Keratinocyte (primary cell): ENCODE data around the gene PRKCG. TPM values are rescaled to one million over a fixed set of nuclear protein-coding genes. Genes with fewer than 3 reads are reported as not detected.
A peak's percentile ranks its signal among the peaks of the same experiment; 100 is the strongest.
"Not testable (repeated sequence)": the region's sequence is repeated elsewhere in the genome, so short reads cannot be mapped to it uniquely, and the experiment has no call there.

Experiments used
- DNase-seq: peaks from one replicate; pipeline ENCODE4 v3.0.0-alpha.2; 2011; ENCODE audit warnings: low read depth, missing footprints, low spot score
- FAIRE-seq: peaks from 2 replicates; lab custom pipeline; 2011; peaks lifted over from hg19 to GRCh38; lab: Jason Lieb, UNC
- H2AFZ ChIP-seq: 2 replicates; pipeline ENCODE4 v1.6.0; 2012; ENCODE audit warnings: low read length, control low read depth, inconsistent platforms; ENCODE audit not compliant: control insufficient read depth
- H3K27ac ChIP-seq: 2 replicates; pipeline ENCODE4 v1.5.1; 2011; ENCODE audit warnings: low read length; ENCODE audit not compliant: control insufficient read depth, insufficient read depth
- H3K27me3 ChIP-seq: 3 replicates; pipeline ENCODE4 v1.6.0; 2011; ENCODE audit warnings: low read length; ENCODE audit not compliant: control insufficient read depth, insufficient read depth; ENCODE audit errors: extremely low read depth
- H3K36me3 ChIP-seq, 2 experiments: 2 replicates in 1 of 2; 3 replicates in 1 of 2; pipeline ENCODE4 v1.5.1; 2011; ENCODE audit warnings: low read length in 2 of 2, mild to moderate bottlenecking in 1 of 2; ENCODE audit not compliant: control insufficient read depth in 2 of 2, insufficient read depth in 2 of 2; ENCODE audit errors: extremely low read depth in 1 of 2
- H3K4me1 ChIP-seq: 3 replicates; pipeline ENCODE4 v1.5.1; 2011; ENCODE audit warnings: low read length; ENCODE audit not compliant: control insufficient read depth, insufficient read depth; ENCODE audit errors: extremely low read depth
- H3K4me2 ChIP-seq: 3 replicates; pipeline ENCODE4 v1.6.0; 2011; ENCODE audit warnings: low read depth, low read length; ENCODE audit not compliant: control insufficient read depth, insufficient read depth; ENCODE audit errors: extremely low read depth
- H3K4me3 ChIP-seq, 3 experiments: fragments of 200-600 bp in 1 of 3; sonication (generic) in 1 of 3; 2 replicates in 2 of 3; 3 replicates in 1 of 3; pipeline ENCODE4 v1.5.1; 2011 to 2016; ENCODE audit warnings: low read length in 3 of 3, mild to moderate bottlenecking in 3 of 3, control low read depth in 2 of 3, inconsistent platforms in 1 of 3, low read depth in 1 of 3, mixed read lengths in 1 of 3, mixed run types in 1 of 3, moderate library complexity in 1 of 3; ENCODE audit not compliant: control insufficient read depth in 2 of 3, insufficient read depth in 2 of 3; ENCODE audit errors: extremely low read depth in 1 of 3
- H3K79me2 ChIP-seq: 2 replicates; pipeline ENCODE4 v1.6.0; 2012; ENCODE audit warnings: low read length; ENCODE audit not compliant: control insufficient read depth, insufficient read depth
- H3K9ac ChIP-seq: 3 replicates; pipeline ENCODE4 v1.6.0; 2011; ENCODE audit warnings: low read length; ENCODE audit not compliant: control insufficient read depth, insufficient read depth; ENCODE audit errors: extremely low read depth
- H3K9me1 ChIP-seq: 3 replicates; pipeline ENCODE4 v1.6.0; 2011; ENCODE audit warnings: low read length; ENCODE audit not compliant: control insufficient read depth, insufficient read depth; ENCODE audit errors: extremely low read depth
- H3K9me3 ChIP-seq: 2 replicates; pipeline ENCODE4 v1.5.1; 2012; ENCODE audit warnings: low read depth, low read length; ENCODE audit not compliant: control insufficient read depth
- H4K20me1 ChIP-seq: 3 replicates; pipeline ENCODE4 v1.6.0; 2011; ENCODE audit warnings: low read length; ENCODE audit not compliant: control insufficient read depth, insufficient read depth; ENCODE audit errors: extremely low read depth
- CTCF ChIP-seq, 3 experiments: IDR thresholded peaks in 1 of 3; conservative IDR thresholded peaks in 1 of 3; optimal IDR thresholded peaks in 1 of 3; 2 replicates in 2 of 3; 3 replicates in 1 of 3; pipeline versions ENCODE3 to v1.5.1; 2011; ENCODE audit warnings: low read length in 3 of 3, mild to moderate bottlenecking in 3 of 3, moderate library complexity in 2 of 3, control low read depth in 1 of 3, inconsistent platforms in 1 of 3; ENCODE audit not compliant: insufficient read depth in 2 of 3; ENCODE audit errors: extremely low read depth in 1 of 3
- EZH2 ChIP-seq: IDR thresholded peaks from one replicate; pipeline ENCODE4 v1.6.1; 2012; ENCODE audit warnings: inconsistent platforms, mild to moderate bottlenecking, low read length, moderate library complexity
- dilution Hi-C: fragments of 300-500 bp; cut with MboI; formaldehyde crosslinking; loops from one replicate; pipeline ENCODE4 v1.7.0; 2020; ENCODE audit warnings: low sequenced_read_pairs; ENCODE audit not compliant: extremely low pct_ligation_motif_present
- polyA plus RNA-seq, 5 experiments: library from polyadenylated mRNA; depleted of rRNA in 3 of 5; stranded (reverse) in 3 of 5; stranded (forward) in 1 of 5; unstranded in 1 of 5; fragments of >200 nt; gene quantifications; 1 replicate in 1 of 5; 2 replicates in 3 of 5; 3 replicates in 1 of 5; pipeline versions ENCODE4 v1.2.1 to v1.2.3, GENCODE V29; 2011 to 2012; ENCODE audit warnings: missing spikeins in 2 of 5, low read depth in 1 of 5, low replicate concordance in 1 of 5

Gene PRKCG
- polyA plus RNA-seq, 1 donor (not counting 4 experiments of a cell fraction or from before 2014, with no cell fraction given) = not detected

- peak in 1 of 3 experiments; percentile 25 for TF ChIP-seq CTCF (optimal IDR thresholded peaks at IDR 0.05 in 1 of 3, IDR thresholded peaks at IDR 0.05 in 1 of 3, conservative IDR thresholded peaks at IDR 0.05 in 1 of 3; ENCODE audit: extremely low read depth in 1 of 3, insufficient read depth in 2 of 3, low read length in 3 of 3)
- no peak for TF ChIP-seq EZH2
- Histone ChIP-seq H3K9me1 (no peaks in the 10 kb centered on the region), H3K4me1 (peaks cover 19% of the 10 kb centered on the region), H3K27me3 (no peaks in the 10 kb centered on the region), H3K9ac (peak overlapping the region; percentile 94), H3K36me3 (peaks cover 5 to 8% of the 10 kb centered on the region in 2 experiments), H3K4me2 (peak overlapping the region; percentile 87), H2AFZ (peak overlapping the region; percentile 26), H3K9me3 (no peaks in the 10 kb centered on the region), H3K79me2 (peaks cover 7% of the 10 kb centered on the region), H3K27ac (peak overlapping the region; percentile 90), H4K20me1 (no peaks in the 10 kb centered on the region), H3K4me3 (peak overlapping the region; percentile 80 to 96 (median 92))
- DNase-seq (no peak), FAIRE-seq (peak; percentile 29)
- dilution Hi-C loops = no loop called here
Measured at GRCh38 chr19:53868892-53869804, 12.8 kb upstream of the PRKCG start.

GRCh38 chr19:53869805-53870484, 12.1 kb upstream of the PRKCG start:
- H2AFZ ChIP-seq, FAIRE-seq, H3K27ac ChIP-seq, H3K36me3 ChIP-seq, H3K79me2 ChIP-seq, dilution Hi-C loops, DNase-seq, H3K27me3 ChIP-seq, H3K9me3 ChIP-seq, H3K9me1 ChIP-seq, H4K20me1 ChIP-seq: not testable (repeated sequence)
- peak overlapping the region; percentile 80 to 96 (median 92) for H3K4me3 ChIP-seq
- peaks cover 19% of the 10 kb centered on the region for H3K4me1 ChIP-seq
- H3K9ac ChIP-seq = peak overlapping the region; percentile 94
- H3K4me2 ChIP-seq = peak overlapping the region; percentile 87
